Endothelial cell of umbilical vein (primary cell): ENCODE measurements around the gene MAP7D2. TPM values are rescaled to one million over a fixed set of nuclear protein-coding genes. Genes with fewer than 3 reads are reported as not detected.

Source experiments
- BruUV-seq: library from RNA; stranded (reverse); fragments of 400-500 nt; replicated peaks from 2 replicates; lab custom pipeline; 2021; lab: Mats Ljungman, UMichigan
- CTCF ChIA-PET: fragments of 300-600, 350-600 bp; sonication (Branson Sonifier 250); formaldehyde crosslinking; loops from one replicate; lab custom pipeline; 2021; ENCODE audit warnings: antibody characterized with exemption, inconsistent platforms; lab: Charles Lee
- POLR2A ChIA-PET: fragments of 300-600, 350-600 bp; sonication (Branson Sonifier 250); formaldehyde crosslinking; loops from one replicate; lab custom pipeline; 2021; ENCODE audit warnings: antibody characterized with exemption, inconsistent platforms; lab: Charles Lee
- DNase-seq: peaks from one replicate; pipeline ENCODE4 v3.0.0-alpha.2; 2011; ENCODE audit warnings: low read depth, low spot score
- FAIRE-seq: peaks from 2 replicates; lab custom pipeline; 2011; peaks lifted over from hg19 to GRCh38; lab: Jason Lieb, UNC
- H2AFZ ChIP-seq: 2 replicates; pipeline ENCODE4 v1.6.0; 2012; ENCODE audit warnings: low read depth, low read length, control low read depth, inconsistent platforms
- H3K27ac ChIP-seq: 2 replicates; pipeline ENCODE4 v1.5.1; 2011; ENCODE audit warnings: low read depth, mild to moderate bottlenecking, control low read depth, low read length, moderate library complexity; ENCODE audit not compliant: insufficient read depth
- H3K27me3 ChIP-seq, 2 experiments: 2 replicates each; pipeline versions ENCODE4 v1.6.0 to v1.6.1; 2011; ENCODE audit warnings: low read length in 2 of 2, mixed read lengths in 1 of 2; ENCODE audit not compliant: control insufficient read depth in 2 of 2, insufficient read depth in 2 of 2
- H3K36me3 ChIP-seq, 2 experiments: 2 replicates in 1 of 2; 3 replicates in 1 of 2; pipeline ENCODE4 v1.5.1; 2011; ENCODE audit warnings: low read length in 2 of 2, mild to moderate bottlenecking in 1 of 2, moderate library complexity in 1 of 2; ENCODE audit not compliant: control insufficient read depth in 2 of 2, insufficient read depth in 2 of 2; ENCODE audit errors: extremely low read depth in 1 of 2
- H3K4me1 ChIP-seq: 3 replicates; pipeline ENCODE4 v1.5.1; 2011; ENCODE audit warnings: mild to moderate bottlenecking, low read length; ENCODE audit not compliant: control insufficient read depth, insufficient read depth; ENCODE audit errors: extremely low read depth
- H3K4me2 ChIP-seq: 2 replicates; pipeline ENCODE4 v1.6.1; 2011; ENCODE audit warnings: low read length, control low read depth, mixed read lengths; ENCODE audit not compliant: insufficient read depth
- H3K4me3 ChIP-seq, 3 experiments: fragments of 200-600 bp in 1 of 3; sonication (generic), shearing (Covaris generic) in 1 of 3; replicated peaks in 1 of 3; 2 replicates each; pipeline ENCODE4 v1.5.1; 2011 to 2016; ENCODE audit warnings: control low read depth in 3 of 3, low read length in 3 of 3, mild to moderate bottlenecking in 2 of 3, inconsistent platforms in 1 of 3, low read depth in 1 of 3, moderate library complexity in 1 of 3; ENCODE audit not compliant: insufficient read depth in 1 of 3
- H3K79me2 ChIP-seq: 2 replicates; pipeline ENCODE4 v1.6.0; 2012; ENCODE audit warnings: low read length, inconsistent platforms; ENCODE audit not compliant: control insufficient read depth, insufficient read depth
- H3K9ac ChIP-seq: replicated peaks from 2 replicates; pipeline ENCODE3; 2011; ENCODE audit warnings: low read length, control low read depth; ENCODE audit not compliant: insufficient read depth; ENCODE audit errors: extremely low read depth
- H3K9me1 ChIP-seq: replicated peaks from 3 replicates; pipeline ENCODE4 v1.6.0; 2011; ENCODE audit warnings: mild to moderate bottlenecking, low read length; ENCODE audit not compliant: control insufficient read depth, insufficient read depth; ENCODE audit errors: extremely low read depth
- H3K9me3 ChIP-seq: replicated peaks from 2 replicates; pipeline ENCODE4 v1.5.1; 2012; ENCODE audit warnings: low read length, inconsistent platforms; ENCODE audit not compliant: control insufficient read depth, insufficient read depth
- H4K20me1 ChIP-seq: replicated peaks from 2 replicates; pipeline ENCODE3; 2011; ENCODE audit warnings: mild to moderate bottlenecking, low read length; ENCODE audit not compliant: control insufficient read depth, insufficient read depth; ENCODE audit errors: extremely low read depth
- EZH2 ChIP-seq: IDR thresholded peaks from 2 replicates; pipeline ENCODE4 v1.6.1; 2012; ENCODE audit warnings: borderline replicate concordance, low read depth, mild to moderate bottlenecking, moderate library complexity, low read length, inconsistent platforms; ENCODE audit not compliant: severe bottlenecking
- FOS ChIP-seq: IDR thresholded peaks from 2 replicates; pipeline ENCODE4 v1.6.1; 2011; ENCODE audit warnings: mild to moderate bottlenecking, low read length, moderate library complexity, borderline replicate concordance; ENCODE audit not compliant: insufficient read depth
- GATA2 ChIP-seq: IDR thresholded peaks from 2 replicates; pipeline ENCODE4 v1.7.0; 2011; ENCODE audit warnings: low read depth, mild to moderate bottlenecking, moderate library complexity, mixed read lengths, low read length; ENCODE audit not compliant: insufficient read length, insufficient read depth
- JUN ChIP-seq: IDR thresholded peaks from 2 replicates; pipeline ENCODE4 v1.6.1; 2011; ENCODE audit warnings: borderline replicate concordance, low read depth; ENCODE audit not compliant: insufficient read length, insufficient read depth
- POLR2A ChIP-seq: IDR thresholded peaks from 2 replicates; pipeline ENCODE4 v1.6.1; 2012; ENCODE audit warnings: low read depth, mild to moderate bottlenecking, control low read depth, low read length
- dilution Hi-C: fragments of 300-500 bp; cut with MboI; formaldehyde crosslinking; loops from one replicate; pipeline ENCODE4 v1.15.0; 2019; ENCODE audit warnings: low sequenced_read_pairs; ENCODE audit not compliant: extremely low pct_ligation_motif_present
- intact Hi-C: fragments of 100-400 bp; cut with micrococcal nuclease; formaldehyde crosslinking; loops from one replicate; pipeline ENCODE4 v1.10.0; 2022
- polyA plus RNA-seq, 4 experiments: library from polyadenylated mRNA; depleted of rRNA in 3 of 4; stranded (reverse) in 3 of 4; unstranded in 1 of 4; fragments of >200 nt; gene quantifications; 2 replicates each; pipeline versions ENCODE4 v1.2.1 to v1.2.3, GENCODE V29; 2011 to 2012; ENCODE audit warnings: missing spikeins in 1 of 4
- total RNA-seq: library from RNA; stranded (reverse); gene quantifications from 2 replicates; pipeline ENCODE4 v1.2.3, GENCODE V29; 2021
- TF ChIP-seq, protein P1 (sequence below): IDR thresholded peaks from 2 replicates; pipeline ENCODE4 v1.6.1; 2011; ENCODE audit not compliant: insufficient read depth, insufficient read length

Gene MAP7D2
- total and polyA plus RNA-seq, 2 donors (not counting 3 experiments of a cell fraction or from before 2014, with no cell fraction given) = 0.08 to 0.15 TPM

GRCh38 chrX:19958552-19959486 is 157.9 kb downstream of the MAP7D2 start:
- intact Hi-C loops = no loop called here
- BruUV-seq = no TSS peak
- ChIA-PET CTCF (no interaction called here), POLR2A (no interaction called here)
- H3K9ac ChIP-seq = no peak overlapping the region
- DNase-seq (no peak), FAIRE-seq (peak; percentile 56)
- no peaks in the 10 kb centered on the region for H3K9me1 ChIP-seq
- H3K4me3 ChIP-seq = no peak overlapping the region
- H3K4me2 ChIP-seq = no peak overlapping the region
- no peak overlapping the region for H2AFZ ChIP-seq
- no peaks in the 10 kb centered on the region for H3K27me3 ChIP-seq
- no peak overlapping the region for H3K27ac ChIP-seq
- dilution Hi-C loops = no loop called here
- H3K79me2 ChIP-seq = no peaks in the 10 kb centered on the region
- TF ChIP-seq EZH2 = no peak
- TF ChIP-seq, protein P1, sequence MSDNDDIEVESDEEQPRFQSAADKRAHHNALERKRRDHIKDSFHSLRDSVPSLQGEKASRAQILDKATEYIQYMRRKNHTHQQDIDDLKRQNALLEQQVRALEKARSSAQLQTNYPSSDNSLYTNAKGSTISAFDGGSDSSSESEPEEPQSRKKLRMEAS = no peak
- no peaks in the 10 kb centered on the region for H4K20me1 ChIP-seq
- H3K9me3 ChIP-seq = no peaks in the 10 kb centered on the region
- peaks cover 2% of the 10 kb centered on the region for H3K4me1 ChIP-seq
- no peaks in the 10 kb centered on the region for H3K36me3 ChIP-seq

GRCh38 chrX:19956923-19957322 is 159.8 kb downstream of the MAP7D2 start:
- no peak overlapping the region for H3K4me2 ChIP-seq

More at GRCh38 chrX:19956923-19957322, 159.8 kb downstream of the MAP7D2 start:
- TF ChIP-seq, protein P1 = no peak
- TF ChIP-seq GATA2 (no peak), JUN (no peak), FOS (no peak), EZH2 (no peak), POLR2A (no peak)
- ChIA-PET CTCF (no interaction called here), POLR2A (no interaction called here)
- Histone ChIP-seq H3K4me1 (peaks cover 2% of the 10 kb centered on the region), H3K9me1 (no peaks in the 10 kb centered on the region), H3K9ac (no peak overlapping the region), H3K4me3 (no peak overlapping the region), H4K20me1 (no peaks in the 10 kb centered on the region), H3K36me3 (no peaks in the 10 kb centered on the region), H3K79me2 (no peaks in the 10 kb centered on the region), H3K9me3 (no peaks in the 10 kb centered on the region), H3K27ac (no peak overlapping the region), H2AFZ (no peak overlapping the region), H3K27me3 (no peaks in the 10 kb centered on the region)
- dilution Hi-C loops = no loop called here
- DNase-seq (no peak), FAIRE-seq (no peak)
- intact Hi-C loops = no loop called here
- no TSS peak for BruUV-seq
